ENCODE results near the gene NELFB.

DNA sequence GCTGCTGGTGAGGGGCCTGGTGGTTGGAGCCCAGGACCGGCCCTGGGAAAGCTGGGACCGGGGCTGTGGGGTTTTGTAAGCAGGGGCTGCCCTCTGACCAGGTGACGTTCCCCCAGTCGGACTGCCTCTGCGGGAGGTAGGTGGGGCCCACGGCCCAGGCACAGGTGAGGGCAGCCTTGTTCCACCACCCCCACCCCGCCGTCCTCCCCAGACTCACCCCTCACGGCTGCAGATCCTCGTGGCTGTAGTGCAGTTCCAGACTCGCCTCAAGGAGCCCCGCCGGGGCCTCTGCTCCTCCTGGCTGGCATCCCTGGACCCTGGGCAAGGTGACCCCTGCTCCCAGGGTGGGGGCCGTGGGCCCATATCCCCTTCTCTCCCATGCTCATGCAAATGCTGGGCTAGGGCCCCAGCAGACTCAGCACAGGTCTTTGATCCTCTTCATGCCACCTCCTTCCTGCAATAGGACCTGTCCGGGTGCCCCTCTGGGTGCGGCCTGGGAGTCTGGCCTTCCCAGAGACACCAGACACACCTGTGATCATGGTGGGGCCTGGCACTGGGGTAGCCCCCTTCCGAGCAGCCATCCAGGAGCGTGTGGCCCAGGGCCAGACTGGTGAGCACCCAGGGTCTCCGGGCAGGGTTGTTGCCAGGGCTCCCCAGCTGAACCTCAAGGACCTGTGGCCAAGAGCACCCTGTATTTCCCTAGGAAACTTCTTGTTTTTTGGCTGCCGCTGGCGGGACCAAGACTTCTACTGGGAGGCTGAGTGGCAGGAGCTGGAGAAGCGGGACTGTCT, 39.7 kb upstream of the NELFB start:
- TF ChIP-seq, protein P1, sequence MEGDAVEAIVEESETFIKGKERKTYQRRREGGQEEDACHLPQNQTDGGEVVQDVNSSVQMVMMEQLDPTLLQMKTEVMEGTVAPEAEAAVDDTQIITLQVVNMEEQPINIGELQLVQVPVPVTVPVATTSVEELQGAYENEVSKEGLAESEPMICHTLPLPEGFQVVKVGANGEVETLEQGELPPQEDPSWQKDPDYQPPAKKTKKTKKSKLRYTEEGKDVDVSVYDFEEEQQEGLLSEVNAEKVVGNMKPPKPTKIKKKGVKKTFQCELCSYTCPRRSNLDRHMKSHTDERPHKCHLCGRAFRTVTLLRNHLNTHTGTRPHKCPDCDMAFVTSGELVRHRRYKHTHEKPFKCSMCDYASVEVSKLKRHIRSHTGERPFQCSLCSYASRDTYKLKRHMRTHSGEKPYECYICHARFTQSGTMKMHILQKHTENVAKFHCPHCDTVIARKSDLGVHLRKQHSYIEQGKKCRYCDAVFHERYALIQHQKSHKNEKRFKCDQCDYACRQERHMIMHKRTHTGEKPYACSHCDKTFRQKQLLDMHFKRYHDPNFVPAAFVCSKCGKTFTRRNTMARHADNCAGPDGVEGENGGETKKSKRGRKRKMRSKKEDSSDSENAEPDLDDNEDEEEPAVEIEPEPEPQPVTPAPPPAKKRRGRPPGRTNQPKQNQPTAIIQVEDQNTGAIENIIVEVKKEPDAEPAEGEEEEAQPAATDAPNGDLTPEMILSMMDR (IDR thresholded peaks at IDR 0.05), result no peak
- TF ChIP-seq POLR2A (IDR thresholded peaks at IDR 0.05), result no peak

Measured in thyroid gland (tissue), 4 donors.